Gastroesophageal sphincter (tissue), 4 donors: Measurements from ENCODE around the gene LDLRAP1. TPM values are rescaled to one million over a fixed set of nuclear protein-coding genes. Genes with fewer than 3 reads are reported as not detected.

Experiments
- ATAC-seq: fragments of 150-250 bp; one replicate; pipeline ENCODE4 v1.9.1; 2016; ENCODE audit warnings: mild to moderate bottlenecking, moderate library complexity
- H3K27ac ChIP-seq, 4 donors: fragments of 200-600 bp; sonication (generic) in 3 of 4; 1 replicate in 3 of 4; 2 replicates in 1 of 4; pipeline ENCODE4 v1.5.1; 2016 to 2019
- H3K27me3 ChIP-seq: fragments of 200-600 bp; sonication (generic); one replicate; pipeline ENCODE4 v1.5.1; 2019
- H3K36me3 ChIP-seq, 2 donors: fragments of 200-600 bp; sonication (generic); one replicate each; pipeline ENCODE4 v1.5.1; 2019; ENCODE audit warnings: control low read depth in 1 of 2
- H3K4me1 ChIP-seq, 3 donors: fragments of 200-600 bp; sonication (generic); 1 replicate in 2 of 3; 2 replicates in 1 of 3; pipeline ENCODE4 v1.5.1; 2016 to 2019; ENCODE audit warnings: control low read depth in 2 of 3
- H3K4me3 ChIP-seq, 2 donors: fragments of 200-600 bp; sonication (generic); one replicate each; pipeline ENCODE4 v1.5.1; 2019; ENCODE audit warnings: mild to moderate bottlenecking in 1 of 2, moderate library complexity in 1 of 2
- H3K9me3 ChIP-seq, 3 donors: fragments of 200-600 bp; sonication (generic); one replicate each; pipeline ENCODE4 v1.5.1; 2017 to 2019; ENCODE audit warnings: control low read depth in 2 of 3
- CTCF ChIP-seq, 4 experiments: fragments of 200-600 bp in 2 of 4; fragments of 450-650 bp in 2 of 4; sonication (generic) in 1 of 4; IDR thresholded peaks; one replicate each; pipeline ENCODE4 v1.5.1; 2017 to 2019; ENCODE audit warnings: antibody characterized with exemption in 4 of 4, mild to moderate bottlenecking in 2 of 4, moderate library complexity in 2 of 4
- EP300 ChIP-seq: sonication (generic); formaldehyde crosslinking; IDR thresholded peaks from one replicate; pipeline ENCODE4 v1.6.1; 2017; ENCODE audit warnings: antibody characterized with exemption, mild to moderate bottlenecking
- POLR2A ChIP-seq, 2 donors: fragments of 450-650 bp; IDR thresholded peaks; one replicate each; pipeline ENCODE4 v1.6.1; 2017; ENCODE audit warnings: antibody characterized with exemption in 2 of 2, mild to moderate bottlenecking in 2 of 2, moderate library complexity in 1 of 2
- POLR2AphosphoS5 ChIP-seq: sonication (generic); formaldehyde crosslinking; IDR thresholded peaks from one replicate; pipeline ENCODE4 v1.6.1; 2017; ENCODE audit warnings: antibody characterized with exemption
- WGBS, 2 donors: methylation state at CpG; one replicate each; pipeline ENCODE4 v1.1.5; 2018; ENCODE audit warnings: low coverage in 1 of 2; 5-methylcytosine and 5-hydroxymethylcytosine counted together
- total RNA-seq, 4 donors: library from RNA; depleted of rRNA; stranded (reverse); fragments of >200 nt; gene quantifications; one replicate each; pipeline ENCODE4 v1.1.0, GENCODE V29; 2016

Gene LDLRAP1
- total RNA-seq, 4 donors from 2014 or later: 13.6 to 21.3 (median 17.2) TPM

GRCh38 chr1:25568090-25568833 lies 24.9 kb downstream of the LDLRAP1 start:
- peak; percentile 61 for ATAC-seq
- Histone ChIP-seq H3K4me1 (peaks cover 0 to 83% (median 39%) of the 10 kb centered on the region in 3 donors), H3K36me3 (peaks cover 0 to 15% of the 10 kb centered on the region in 2 donors), H3K9me3 (no peaks in the 10 kb centered on the region), H3K27me3 (no peaks in the 10 kb centered on the region), H3K27ac (peak overlapping the region; percentile 76 to 92 (median 90)), H3K4me3 (no peak overlapping the region)
- 15 to 30% methylated on average over 2 to 8 of the region's 21 CpGs for WGBS, 2 donors
- peak; percentile 77 for TF ChIP-seq POLR2AphosphoS5
- peak in 3 of 4 experiments; percentile 22 to 44 (median 34) for TF ChIP-seq CTCF (IDR thresholded peaks at IDR 0.05)
- no peak for TF ChIP-seq EP300

DNA sequence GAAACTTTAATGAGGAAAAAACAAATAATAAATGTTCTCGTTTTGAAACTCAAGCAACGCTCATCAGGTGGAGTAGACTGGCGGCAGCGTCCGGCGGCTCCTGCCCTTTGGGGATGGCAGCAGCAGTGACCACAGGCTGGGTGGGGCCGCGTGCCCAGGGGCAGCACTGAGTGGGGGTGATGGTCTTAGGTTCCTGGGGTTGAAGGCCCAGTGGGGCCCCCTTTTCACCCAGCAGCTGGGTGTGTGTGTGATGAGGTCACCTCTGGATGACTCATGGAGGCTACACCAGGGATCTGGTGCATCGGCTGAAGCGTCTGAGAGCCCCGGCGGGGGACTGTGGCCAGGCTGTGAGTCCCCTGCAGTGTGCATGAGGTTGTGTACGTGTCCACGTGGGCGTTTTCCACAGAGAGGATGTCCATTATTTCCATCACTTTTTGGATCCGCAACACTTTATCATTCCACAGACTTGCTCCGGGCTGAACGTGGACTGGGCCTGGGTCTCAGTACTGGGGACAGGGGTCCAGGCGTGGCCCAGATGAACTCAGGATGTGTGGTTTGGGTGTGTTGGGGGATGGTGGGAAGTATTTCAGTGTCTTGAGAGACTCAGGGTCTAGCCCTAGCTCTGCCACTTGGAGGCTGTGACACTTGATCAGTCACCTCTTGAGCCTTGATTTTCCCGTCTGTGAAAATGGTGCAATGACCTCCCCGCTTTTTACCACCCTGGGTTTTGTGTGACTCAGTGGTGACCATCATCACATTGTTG lies 25.6 kb downstream of the LDLRAP1 start:
- H3K27ac ChIP-seq: peak overlapping the region; percentile 76 to 92 (median 90)
- TF ChIP-seq EP300: no peak
- no peak for TF ChIP-seq POLR2AphosphoS5
- no peak for TF ChIP-seq CTCF (IDR thresholded peaks at IDR 0.05)
- TF ChIP-seq POLR2A (IDR thresholded peaks at IDR 0.05): no peak
- peaks cover 0 to 7% of the 10 kb centered on the region in 2 donors for H3K36me3 ChIP-seq
- no peaks in the 10 kb centered on the region for H3K27me3 ChIP-seq
- H3K9me3 ChIP-seq: no peaks in the 10 kb centered on the region
- ATAC-seq: no peak
- peaks cover 0 to 81% (median 39%) of the 10 kb centered on the region in 3 donors for H3K4me1 ChIP-seq
- WGBS, 2 donors: 90% methylated on average over 8 of the region's 21 CpGs; no CpG with 5 or more reads in 1 of the 2 donors
- no peak overlapping the region for H3K4me3 ChIP-seq

- TF ChIP-seq CTCF (IDR thresholded peaks at IDR 0.05): no peak
- no peak for TF ChIP-seq POLR2AphosphoS5
- TF ChIP-seq POLR2A (IDR thresholded peaks at IDR 0.05): no peak
- no peak for TF ChIP-seq EP300
- peak overlapping the region in 2 of 4 donors; percentile 87 to 92 for H3K27ac ChIP-seq
- no peak for ATAC-seq
- peaks cover 0 to 74% (median 39%) of the 10 kb centered on the region in 3 donors for H3K4me1 ChIP-seq
- no peaks in the 10 kb centered on the region for H3K36me3 ChIP-seq
- H3K27me3 ChIP-seq: no peaks in the 10 kb centered on the region
- no peaks in the 10 kb centered on the region for H3K9me3 ChIP-seq
- no peak overlapping the region for H3K4me3 ChIP-seq
- 83 to 88% methylated on average over 6 to 15 of the region's 18 CpGs for WGBS, 2 donors
Observed at GRCh38 chr1:25569597-25570396, 26.4 kb downstream of the LDLRAP1 start.

GRCh38 chr1:25570798-25571521 lies 27.6 kb downstream of the LDLRAP1 start:
- Histone ChIP-seq H3K4me1 (peaks cover 0 to 62% (median 35%) of the 10 kb centered on the region in 3 donors), H3K36me3 (no peaks in the 10 kb centered on the region), H3K27ac (no peak overlapping the region), H3K9me3 (no peaks in the 10 kb centered on the region), H3K27me3 (no peaks in the 10 kb centered on the region), H3K4me3 (no peak overlapping the region)
- no peak for ATAC-seq
- no peak for TF ChIP-seq EP300
- TF ChIP-seq POLR2AphosphoS5: no peak
- TF ChIP-seq POLR2A (IDR thresholded peaks at IDR 0.05): no peak
- TF ChIP-seq CTCF (IDR thresholded peaks at IDR 0.05): no peak
- 78 to 80% methylated on average over 1 to 7 of the region's 12 CpGs for WGBS, 2 donors
